ENCODE results near the gene ATPAF1. TPM values are rescaled to one million over a fixed set of nuclear protein-coding genes. Genes with fewer than 3 reads are reported as not detected.
"Not testable (repeated sequence)": the region's sequence is repeated elsewhere in the genome, so short reads cannot be mapped to it uniquely, and the experiment has no call there.

The ATPAF1 gene
- polyA plus RNA-seq, 4 donors = 81.7 to 119 (median 96.8) TPM

DNA sequence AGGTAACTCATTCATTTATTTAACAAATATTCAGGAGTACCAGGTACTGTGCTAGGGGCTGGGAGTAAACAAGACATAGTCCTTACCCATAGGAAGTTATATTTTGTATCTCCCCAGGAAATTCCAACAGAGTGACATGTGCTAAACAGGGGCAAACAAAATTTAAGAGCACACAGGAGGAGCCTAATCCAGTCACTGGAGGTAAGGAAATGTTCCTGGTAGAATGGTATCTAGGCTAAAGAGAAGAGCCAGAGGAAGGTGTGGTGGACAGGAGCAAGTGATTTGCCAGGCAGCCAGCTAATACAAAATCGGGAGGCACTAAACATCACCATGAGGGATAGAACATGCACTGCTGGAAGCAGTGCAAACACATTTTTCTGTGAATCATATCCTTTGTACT is 13.9 kb upstream of the ATPAF1 start:
- no peak for DNase-seq (ENCODE audit: low read depth in 4 of 4, low spot score in 2 of 4)

DNA sequence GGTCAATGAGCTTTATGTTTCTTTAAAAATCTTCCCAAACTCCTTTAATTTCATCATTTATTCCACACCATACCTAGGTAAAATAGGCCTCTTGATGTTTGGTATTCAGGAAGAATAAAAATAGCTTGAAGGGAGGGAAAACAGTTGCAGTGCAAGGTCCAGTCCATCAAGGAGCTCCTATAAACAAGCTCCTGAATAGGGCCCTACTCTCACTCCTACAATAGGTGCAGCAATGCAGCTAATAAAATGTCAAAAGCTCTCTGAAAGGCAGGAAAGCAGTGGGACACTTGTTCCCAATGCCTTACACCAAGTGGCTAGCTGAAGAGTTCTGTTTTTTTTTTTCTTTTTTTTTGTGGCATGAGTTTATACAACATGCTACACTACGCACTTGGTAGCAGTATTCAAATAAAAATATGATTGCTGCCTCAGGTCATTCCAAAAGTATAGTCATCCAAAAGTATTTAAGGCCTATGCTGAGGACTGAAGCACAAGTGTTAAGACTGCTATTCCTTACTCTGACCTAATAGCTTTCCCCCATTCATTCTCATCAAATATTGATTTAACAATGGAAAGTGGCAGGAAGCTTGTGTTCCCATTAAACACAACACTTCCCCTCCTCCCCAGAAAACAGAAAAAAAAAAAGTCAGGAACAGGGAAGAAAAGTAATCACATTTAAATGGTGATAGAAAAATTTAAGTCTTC is 13.3 kb upstream of the ATPAF1 start:
- no peak for DNase-seq (ENCODE audit: low read depth in 4 of 4, low spot score in 2 of 4)

DNA sequence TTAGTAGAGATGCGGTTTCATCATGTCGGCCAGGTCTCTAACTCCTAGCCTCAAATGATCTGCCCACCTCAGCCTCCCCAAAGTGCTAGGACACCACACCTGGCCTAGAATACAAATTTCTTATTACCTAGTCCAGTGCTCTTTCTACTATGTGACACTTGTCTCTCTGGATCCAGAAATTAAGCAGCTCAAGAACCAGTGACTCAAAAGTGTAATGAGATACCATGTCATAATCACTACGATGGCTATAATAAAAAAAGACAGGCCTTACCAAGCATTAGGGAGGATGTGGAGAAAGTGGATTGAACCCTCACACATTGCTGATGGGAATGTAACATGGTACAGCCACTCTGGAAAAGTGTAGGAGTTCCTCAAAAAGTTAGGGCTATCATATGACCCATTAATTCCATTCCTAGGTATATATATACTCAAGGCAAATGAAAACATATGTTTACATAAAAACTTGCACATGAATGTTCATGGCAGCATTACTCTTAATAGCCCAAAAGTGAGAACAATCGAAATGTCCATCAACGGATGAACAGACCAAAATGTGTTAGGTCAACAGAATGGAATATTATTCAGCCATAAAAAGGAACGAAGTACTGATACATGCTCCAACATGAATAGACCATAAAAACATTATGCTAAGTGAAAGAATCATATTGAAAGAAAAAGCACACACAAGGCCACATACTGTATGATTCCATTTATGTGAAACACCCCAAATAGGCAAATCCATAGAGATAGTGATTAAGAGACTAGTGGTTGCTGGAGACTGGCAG is 11.8 kb upstream of the ATPAF1 start:
- no peak for DNase-seq (ENCODE audit: low read depth in 4 of 4, low spot score in 2 of 4)

DNA sequence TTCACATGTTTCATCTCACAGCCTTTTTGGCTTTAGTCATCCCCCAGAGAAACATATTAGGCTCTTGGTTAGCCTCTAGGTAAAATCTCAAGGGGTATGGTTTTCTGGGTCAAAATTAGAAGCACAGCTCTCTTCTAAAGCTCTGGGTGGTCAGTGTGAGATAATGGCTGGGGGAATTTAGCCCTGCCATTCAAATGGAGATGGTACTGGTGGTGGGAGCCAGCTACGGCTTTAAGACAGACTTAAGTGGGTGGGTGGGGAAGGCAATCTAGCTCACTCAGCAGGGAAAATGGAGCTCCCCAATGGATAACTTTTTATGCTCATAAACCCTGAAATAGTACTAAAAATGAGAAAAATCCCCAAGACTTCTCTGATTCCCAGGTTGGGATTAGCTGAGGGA is 9.2 kb upstream of the ATPAF1 start:
- DNase-seq (ENCODE audit: low read depth in 4 of 4, low spot score in 2 of 4) = no peak

DNA sequence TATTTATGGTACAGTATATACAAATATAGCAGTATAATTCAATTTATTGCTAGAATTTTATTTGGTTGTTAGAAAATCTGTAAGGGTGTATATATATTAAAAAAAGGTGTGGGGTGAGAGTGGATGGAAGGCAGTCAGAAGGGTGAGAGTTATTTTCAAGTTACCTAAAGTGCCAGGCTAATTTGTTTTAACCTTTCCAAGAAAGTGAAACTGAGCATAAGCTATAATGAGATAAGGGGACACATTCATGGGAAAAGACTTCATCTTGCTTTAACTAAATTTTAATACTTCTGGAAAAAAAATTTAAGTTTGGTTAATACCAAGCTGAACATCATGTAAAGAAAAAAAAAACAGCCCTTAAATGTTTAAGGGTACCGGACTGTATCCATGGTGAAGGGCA is 8.4 kb upstream of the ATPAF1 start:
- no peak for DNase-seq (ENCODE audit: low read depth in 4 of 4, low spot score in 2 of 4)

DNA sequence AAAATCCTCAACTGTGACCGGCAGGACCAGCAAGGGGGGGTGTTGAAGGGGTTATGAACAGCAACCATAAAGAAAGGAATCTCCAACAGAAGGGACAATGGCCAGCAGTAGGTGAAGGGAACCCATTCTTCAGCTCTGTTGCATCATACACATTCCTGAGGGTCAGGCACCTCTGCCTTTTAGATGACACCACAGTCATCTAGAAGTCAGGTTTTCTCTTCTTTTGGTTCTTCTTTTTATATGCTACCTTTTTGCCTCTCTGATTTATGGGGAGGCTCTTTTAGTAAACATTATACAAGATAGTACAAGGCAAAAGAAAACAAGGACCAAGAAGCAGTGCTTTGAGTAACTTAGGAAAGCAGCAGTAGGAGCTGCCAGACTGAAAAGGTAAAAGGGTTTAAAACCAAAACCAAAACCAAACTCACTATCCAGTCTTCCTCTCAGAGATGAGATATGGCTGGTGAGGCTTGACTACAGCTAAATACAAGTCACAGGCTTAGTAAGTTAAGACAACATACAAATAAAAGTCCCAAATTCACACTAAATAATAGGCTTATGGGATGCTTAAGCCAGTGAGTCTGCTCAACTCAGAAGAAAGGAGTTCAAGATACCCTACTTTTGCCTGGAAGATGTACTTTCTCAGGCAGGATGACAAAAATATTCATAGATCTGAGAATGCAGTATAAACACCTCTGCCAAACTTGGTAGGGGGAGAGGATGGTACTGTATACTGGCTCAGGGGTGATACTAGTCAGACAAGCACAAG is 7.6 kb upstream of the ATPAF1 start:
- DNase-seq (ENCODE audit: low read depth in 4 of 4, low spot score in 2 of 4) = no peak

DNA sequence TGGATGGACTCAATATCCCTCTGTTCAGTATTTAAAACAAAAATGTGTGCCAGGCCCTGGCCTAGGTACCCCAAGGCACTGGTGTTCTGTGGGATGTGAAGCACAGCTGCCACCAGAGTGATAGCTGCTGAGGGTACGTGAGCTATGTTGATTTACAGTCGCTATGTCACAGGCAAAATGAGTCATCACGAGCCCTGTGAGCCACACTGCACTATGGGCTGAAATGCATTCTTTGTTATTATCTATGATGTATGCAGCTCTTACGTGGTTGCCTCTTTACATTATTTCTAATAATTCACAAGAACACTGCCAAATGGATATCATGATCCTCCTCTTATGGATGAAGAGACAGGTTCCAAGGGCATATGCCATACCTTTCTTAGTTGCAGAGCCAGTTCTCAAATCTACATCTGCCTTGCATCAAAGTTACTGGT is 5.6 kb upstream of the ATPAF1 start:
- no peak for DNase-seq (ENCODE audit: low read depth in 4 of 4, low spot score in 2 of 4)

DNA sequence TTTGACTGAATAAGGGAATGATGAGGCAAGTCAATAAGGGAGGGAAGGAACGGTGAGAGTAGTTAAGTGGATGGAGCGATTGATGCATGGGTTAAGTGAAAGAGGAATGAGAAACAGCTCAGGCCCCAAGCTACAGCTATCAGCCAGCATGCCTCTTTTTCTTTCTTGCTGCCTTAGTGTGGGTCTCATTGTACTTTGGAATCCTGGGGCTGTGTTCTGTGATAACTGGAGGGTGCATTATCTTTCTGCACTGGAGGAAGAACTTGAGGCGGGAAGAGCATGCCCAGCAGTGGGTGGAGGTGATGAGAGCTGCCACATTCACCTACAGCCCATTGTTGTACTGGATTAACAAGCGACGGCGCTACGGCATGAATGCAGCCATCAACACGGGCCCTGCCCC is 4.5 kb upstream of the ATPAF1 start:
- no peak for DNase-seq (ENCODE audit: low read depth in 4 of 4, low spot score in 2 of 4)

DNA sequence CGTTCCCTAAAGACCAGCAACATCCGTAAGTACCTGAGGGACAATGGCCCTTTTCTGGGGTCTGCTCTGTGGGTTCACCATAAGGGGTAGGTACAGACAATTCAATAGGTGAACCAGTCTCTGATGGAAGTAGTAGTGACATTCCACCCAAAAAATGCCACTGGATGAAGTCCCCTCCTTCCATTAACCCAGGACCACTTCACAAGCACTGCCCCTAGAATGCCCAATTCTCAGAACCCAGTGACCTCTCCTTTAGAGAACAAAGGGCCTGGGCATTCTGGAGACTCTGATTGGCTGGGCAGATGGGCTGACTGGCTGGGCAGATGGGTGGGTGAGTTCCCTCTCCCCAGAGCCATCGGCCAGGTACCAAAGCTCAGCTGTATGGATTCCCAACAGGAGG is 3.4 kb upstream of the ATPAF1 start, which contains the start of gene TEX38:
TSS of gene TEX38 (plus strand) at position 301 of the 400 bp plus-strand sequence. CDS start at position 382, 81 bp downstream.
- no peak for DNase-seq (ENCODE audit: low read depth in 4 of 4, low spot score in 2 of 4)

DNA sequence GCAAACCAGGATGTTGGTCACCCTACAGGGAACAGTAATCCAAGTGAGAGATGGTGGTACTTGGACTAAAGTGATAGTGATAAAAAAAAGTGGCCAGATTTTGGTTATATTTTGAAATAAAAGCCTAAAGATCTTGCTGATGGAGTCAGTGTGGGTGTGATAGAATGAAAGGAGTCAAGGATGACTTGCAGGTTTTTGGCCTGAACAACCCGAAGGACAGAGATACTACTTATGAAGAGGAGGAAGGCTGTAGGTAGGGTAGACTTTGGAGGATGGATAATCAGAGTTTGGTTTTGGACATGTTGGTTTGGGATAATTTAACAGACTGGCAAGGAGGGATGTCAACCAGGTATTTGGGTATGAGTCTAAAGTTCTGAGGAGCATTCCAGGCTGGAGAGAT is 2.0 kb upstream of the ATPAF1 start:
- no peak for DNase-seq (ENCODE audit: low read depth in 4 of 4, low spot score in 2 of 4)

DNA sequence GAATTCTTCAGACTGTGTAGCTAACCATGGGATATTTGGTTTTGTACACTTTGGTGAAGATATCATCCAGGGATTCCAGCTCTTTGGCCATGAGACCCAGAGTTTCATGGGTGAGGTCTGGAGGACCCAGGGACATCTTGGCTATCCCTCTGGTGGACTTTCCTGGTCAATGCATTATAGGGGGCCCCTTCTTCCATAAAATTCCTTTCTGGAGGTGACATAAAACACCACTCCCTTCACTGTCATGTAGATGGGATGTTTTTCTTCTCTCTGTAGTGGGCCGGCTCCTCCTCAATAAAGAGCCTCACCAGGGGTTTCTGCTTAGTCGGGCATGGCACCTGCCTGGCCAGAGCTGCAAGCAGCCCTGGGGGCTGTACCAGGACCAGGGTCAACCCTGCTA is 2.2 kb downstream of the ATPAF1 start:
- DNase-seq (ENCODE audit: low read depth in 4 of 4, low spot score in 2 of 4) = no peak

DNA sequence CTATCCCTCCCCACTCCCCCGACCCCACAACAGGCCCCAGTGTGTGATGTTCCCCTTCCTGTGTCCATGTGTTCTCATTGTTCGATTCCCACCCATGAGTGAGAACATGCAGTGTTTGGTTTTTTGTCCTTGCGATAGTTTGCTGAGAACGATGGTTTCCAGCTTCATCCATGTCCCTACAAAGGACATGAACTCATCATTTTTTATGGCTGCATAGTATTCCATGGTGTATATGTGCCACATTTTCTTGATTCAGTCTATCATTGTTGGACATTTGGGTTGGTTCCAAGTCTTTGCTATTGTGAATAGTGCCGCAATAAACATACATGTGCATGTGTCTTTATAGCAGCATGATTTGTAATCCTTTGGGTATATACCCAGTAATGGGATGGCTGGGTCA is 5.2 kb downstream of the ATPAF1 start:
- not testable (repeated sequence) for DNase-seq (ENCODE audit: low read depth in 4 of 4, low spot score in 2 of 4)

DNA sequence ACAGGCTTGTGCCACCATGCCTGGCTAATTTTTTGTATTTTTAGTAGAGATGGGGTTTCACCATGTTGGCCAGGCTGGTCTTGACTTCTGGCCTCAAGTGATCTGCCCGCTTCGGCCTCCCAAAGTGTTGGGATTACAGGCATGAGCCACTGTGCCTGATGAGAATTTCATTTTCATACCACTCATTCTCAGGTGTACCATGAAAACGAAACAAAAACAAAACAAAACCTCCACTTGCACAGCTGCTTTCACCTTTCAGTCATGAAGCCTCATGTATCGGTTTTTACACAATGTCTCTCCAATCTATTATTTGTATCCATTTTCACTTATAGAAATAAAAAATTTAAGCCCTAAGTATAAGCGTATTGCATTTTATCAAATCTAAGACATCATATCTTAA is 8.0 kb downstream of the ATPAF1 start:
- not testable (repeated sequence) for DNase-seq (ENCODE audit: low read depth in 4 of 4, low spot score in 2 of 4)

DNA sequence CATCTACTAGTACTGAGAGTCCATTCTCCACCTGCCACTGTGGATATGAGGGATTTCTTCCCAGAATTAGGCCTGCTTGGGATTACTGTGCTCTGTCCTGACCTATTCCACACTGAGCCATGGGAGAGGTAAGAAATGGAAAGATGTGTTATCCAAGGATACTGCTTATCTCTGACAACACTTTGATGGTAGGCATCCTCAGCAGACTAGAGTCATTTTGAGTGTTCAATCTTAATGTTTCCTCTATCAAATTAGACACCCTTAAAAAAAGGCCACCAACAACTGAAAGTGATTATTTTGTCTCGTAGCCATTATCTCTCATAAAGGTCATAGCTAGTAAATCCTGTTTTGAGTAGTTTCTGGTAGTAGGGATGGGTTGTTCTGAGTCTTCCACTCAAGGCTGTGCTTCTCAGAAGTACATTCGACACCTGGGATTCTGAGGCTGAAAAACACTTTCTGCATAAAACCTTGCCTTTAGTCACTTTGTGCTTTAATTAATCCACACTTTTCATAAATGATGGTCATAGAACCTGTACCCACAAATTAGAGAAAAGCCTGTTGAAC is 8.8 kb downstream of the ATPAF1 start:
- DNase-seq (ENCODE audit: low read depth in 4 of 4, low spot score in 2 of 4) = no peak

DNA sequence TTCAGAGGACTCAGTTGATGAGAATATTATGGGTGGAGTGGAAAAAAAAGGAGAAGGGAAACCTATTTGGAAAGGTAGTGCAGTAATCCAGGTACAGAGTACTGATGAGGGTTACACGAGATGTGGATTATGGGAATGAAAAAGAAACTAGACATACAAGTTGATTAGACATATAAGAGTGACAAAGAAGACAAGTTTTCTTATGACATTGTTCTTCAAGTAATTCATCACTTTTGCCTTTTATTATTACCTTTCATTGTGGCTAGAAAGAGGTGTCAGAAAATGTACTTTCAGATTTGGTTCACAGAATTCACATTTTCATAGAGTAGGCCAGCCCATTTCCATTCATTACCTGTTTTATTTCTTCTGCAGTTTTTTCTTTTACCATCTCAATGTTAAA is 10.4 kb downstream of the ATPAF1 start:
- no peak for DNase-seq (ENCODE audit: low read depth in 4 of 4, low spot score in 2 of 4)

DNA sequence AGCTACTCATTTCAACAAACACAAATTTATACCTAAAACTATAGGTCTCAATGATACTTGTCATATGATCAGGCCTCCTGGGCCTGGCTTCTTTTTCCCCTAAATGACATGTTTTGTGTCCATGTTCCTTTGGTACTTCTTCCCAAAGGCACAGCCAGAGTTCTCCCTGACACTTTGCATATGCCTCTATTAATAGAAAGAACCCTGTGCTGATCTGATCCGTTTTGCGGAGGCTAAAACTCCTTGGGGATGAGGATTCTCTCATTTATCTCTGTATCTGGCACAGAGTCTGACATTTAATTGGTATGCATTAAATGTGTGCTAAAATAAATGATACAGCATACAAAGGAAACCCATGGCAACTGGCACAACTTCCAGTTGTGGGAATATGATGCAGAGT is 11.5 kb downstream of the ATPAF1 start:
- no peak for DNase-seq (ENCODE audit: low read depth in 4 of 4, low spot score in 2 of 4)

DNA sequence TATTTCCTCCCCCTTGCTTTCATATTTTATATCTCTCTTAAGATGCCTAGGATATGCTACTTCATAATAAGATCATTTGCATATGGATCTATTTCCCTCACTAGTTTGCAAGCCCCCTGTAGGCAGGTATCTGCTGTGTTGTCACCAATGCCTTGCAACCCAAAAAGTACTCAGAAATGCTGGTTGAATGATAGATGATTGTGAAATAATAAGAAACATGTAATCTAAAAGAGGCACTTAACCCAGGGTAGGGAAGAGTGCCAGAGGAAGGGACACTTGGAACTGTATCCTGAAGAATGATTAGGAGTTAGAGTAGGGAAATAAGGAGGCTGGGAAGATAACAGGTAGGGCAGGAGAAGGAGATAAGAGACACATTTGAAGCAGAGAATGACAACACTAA is 12.3 kb downstream of the ATPAF1 start:
- no peak for DNase-seq (ENCODE audit: low read depth in 4 of 4, low spot score in 2 of 4)

DNA sequence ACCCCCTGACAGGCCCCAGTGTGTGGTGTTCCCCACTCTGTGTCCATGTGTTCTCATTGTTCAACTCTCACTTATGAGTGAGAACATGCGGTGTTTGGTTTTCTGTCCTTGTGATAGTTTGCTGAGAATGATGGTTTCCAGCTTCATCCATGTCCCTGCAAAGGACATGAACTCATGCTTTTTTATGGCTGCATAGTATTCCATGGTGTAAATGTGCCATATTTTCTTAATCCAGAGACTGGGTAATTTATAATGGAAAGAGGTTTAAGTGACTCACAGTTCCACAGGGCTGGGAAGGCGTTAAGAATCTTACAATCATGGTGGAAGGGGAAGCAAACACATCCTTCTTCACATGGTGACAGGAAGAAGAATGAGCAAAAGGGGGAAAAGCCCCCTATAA is 13.5 kb downstream of the ATPAF1 start:
- not testable (repeated sequence) for DNase-seq (ENCODE audit: low read depth in 4 of 4, low spot score in 2 of 4)

DNA sequence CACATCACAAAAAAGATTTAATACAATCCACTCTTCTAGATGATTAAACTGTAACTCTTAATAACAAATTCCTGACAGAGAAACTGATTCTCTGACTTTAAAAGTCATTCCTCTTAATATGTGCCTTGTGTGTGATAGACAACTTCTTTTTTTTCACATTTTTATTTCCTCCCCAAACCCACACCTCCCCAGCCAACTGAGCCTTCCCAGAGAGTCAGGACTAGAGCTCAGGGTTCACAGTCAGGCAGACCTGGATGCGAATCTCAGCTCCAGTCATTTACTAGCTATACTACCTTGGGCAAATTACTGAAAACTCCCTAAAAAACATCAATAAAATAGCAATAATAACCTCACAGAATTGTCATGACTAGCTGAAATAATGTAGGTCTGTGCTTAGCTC is 14.2 kb downstream of the ATPAF1 start:
- DNase-seq (ENCODE audit: low read depth in 4 of 4, low spot score in 2 of 4) = no peak

DNA sequence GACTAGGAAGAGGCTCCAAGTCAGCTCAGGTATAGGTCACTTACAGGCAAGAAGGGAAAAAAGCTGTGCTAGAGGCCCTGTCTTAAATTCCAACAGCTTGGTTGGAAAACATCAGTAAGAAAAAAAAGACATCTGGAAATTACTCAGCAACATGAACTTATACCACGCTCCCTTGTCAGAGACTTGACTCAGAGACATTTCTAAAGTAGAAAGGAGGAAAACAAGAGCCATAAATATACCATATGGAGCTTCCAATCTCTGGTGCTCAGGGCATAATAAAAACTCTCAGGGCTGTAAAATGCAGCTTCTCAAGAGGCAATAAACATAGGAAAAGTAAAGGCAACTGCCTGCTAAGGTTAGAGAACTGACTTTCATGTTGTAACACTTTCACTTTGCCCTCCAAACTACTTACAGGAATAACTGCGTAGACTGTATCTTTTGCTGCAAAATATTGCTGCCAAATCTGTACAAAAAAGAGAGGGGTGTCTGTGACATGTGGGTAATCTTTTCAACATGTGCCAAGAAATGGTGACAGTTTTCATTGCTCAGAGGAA is 14.7 kb downstream of the ATPAF1 start:
- peak in 1 of 4 donors; percentile 49 for DNase-seq (ENCODE audit: low read depth in 4 of 4, low spot score in 2 of 4)

All from left renal cortex interstitium (tissue), 4 donors.